Activated B cell treated with CpG ODN at 0.5 μM for 24 hours (primary cell): ENCODE results near the gene ZNF646. TPM values are rescaled to one million over a fixed set of nuclear protein-coding genes. Genes with fewer than 3 reads are reported as not detected.

Experiments used
- ATAC-seq: fragments of 200-7000 bp; cut with Tn5 transposase; one replicate; pipeline ENCODE4 v1.10.0; 2021; ENCODE audit warnings: low read depth, mild to moderate bottlenecking, moderate library complexity
- CTCF ChIA-PET: fragments of 350-600 bp; sonication (Branson Sonifier 250); formaldehyde crosslinking; loops from one replicate; lab custom pipeline; 2021; ENCODE audit warnings: antibody characterized with exemption; lab: Charles Lee
- POLR2A ChIA-PET: fragments of 350-600 bp; sonication (Branson Sonifier 250); formaldehyde crosslinking; loops from one replicate; lab custom pipeline; 2021; ENCODE audit warnings: antibody characterized with exemption; lab: Charles Lee
- DNase-seq: peaks from one replicate; pipeline ENCODE4 v3.0.0; 2022
- H3K27ac Mint-ChIP-seq: one replicate; pipeline ENCODE4 v1.8.0; 2020; ENCODE audit warnings: mixed read lengths
- H3K27me3 Mint-ChIP-seq: one replicate; pipeline ENCODE4 v1.8.0; 2021; ENCODE audit warnings: mixed read lengths
- H3K36me3 Mint-ChIP-seq: one replicate; pipeline ENCODE4 v1.8.0; 2021; ENCODE audit warnings: low read depth, mixed read lengths
- H3K4me1 Mint-ChIP-seq: one replicate; pipeline ENCODE4 v1.8.0; 2021; ENCODE audit warnings: mixed read lengths
- H3K4me3 Mint-ChIP-seq: one replicate; pipeline ENCODE4 v1.8.0; 2020; ENCODE audit warnings: mild to moderate bottlenecking, mixed read lengths
- H3K9me3 Mint-ChIP-seq: one replicate; pipeline ENCODE4 v1.8.0; 2020; ENCODE audit warnings: mixed read lengths
- CTCF ChIP-seq: fragments of 200-600 bp; IDR thresholded peaks from one replicate; pipeline ENCODE4 v1.8.0; 2022; ENCODE audit warnings: antibody characterized with exemption, mild to moderate bottlenecking
- intact Hi-C: fragments of 100-400 bp; cut with micrococcal nuclease; formaldehyde crosslinking; loops from one replicate; pipeline ENCODE4 v1.15.1; 2024
- total RNA-seq: library from RNA; stranded (reverse); gene quantifications from 2 replicates; pipeline ENCODE4 v1.2.3, GENCODE V29; 2022

Gene ZNF646
- total RNA-seq, 1 donor from 2014 or later, result 32.5 TPM

- Mint-ChIP-seq H3K9me3 (no peaks in the 10 kb centered on the region), H3K36me3 (peaks cover 61% of the 10 kb centered on the region), H3K4me1 (peaks cover 18% of the 10 kb centered on the region), H3K27ac (no peak overlapping the region), H3K27me3 (no peaks in the 10 kb centered on the region), H3K4me3 (no peak overlapping the region)
- ATAC-seq (no peak), DNase-seq (no peak)
- intact Hi-C loops, result no loop called here
- no peak for TF ChIP-seq CTCF
- POLR2A ChIA-PET, result interaction anchor here (0.7 to 4.0 kb wide), 3 partner anchors 17 to 936 kb away, joined by 3 to 98 read pairs (median 4); partner anchors contain the start of gene CORO1A
- CTCF ChIA-PET, result interaction anchor here (0.7 kb wide), 1 partner anchor 15 kb away, joined by 3 read pairs; the partner anchor contains the start of gene PRSS8
Observed at GRCh38 chr16:31120129-31120528, 45.9 kb downstream of the ZNF646 start.

- ChIA-PET POLR2A (no interaction called here), CTCF (no interaction called here)
- DNase-seq (no peak), ATAC-seq (no peak)
- Mint-ChIP-seq H3K27ac (no peak overlapping the region), H3K27me3 (no peaks in the 10 kb centered on the region), H3K9me3 (no peaks in the 10 kb centered on the region), H3K36me3 (peaks cover 78% of the 10 kb centered on the region), H3K4me1 (no peaks in the 10 kb centered on the region), H3K4me3 (no peak overlapping the region)
- no peak for TF ChIP-seq CTCF
- intact Hi-C loops, result no loop called here
Observed at GRCh38 chr16:31125844-31126243, 51.6 kb downstream of the ZNF646 start.

GRCh38 chr16:31127182-31127581, 53.0 kb downstream of the ZNF646 start:
- ATAC-seq (no peak), DNase-seq (no peak)
- ChIA-PET POLR2A (interaction anchor here (1.3 kb wide), 1 partner anchor 10 kb away, joined by 7 read pairs; the partner anchor contains the start of gene KAT8), CTCF (no interaction called here)
- H3K36me3 Mint-ChIP-seq, result peaks cover 79% of the 10 kb centered on the region
- H3K9me3 Mint-ChIP-seq, result no peaks in the 10 kb centered on the region
- no peaks in the 10 kb centered on the region for H3K27me3 Mint-ChIP-seq
- no peak overlapping the region for H3K27ac Mint-ChIP-seq
- no peak for TF ChIP-seq CTCF
- intact Hi-C loops, result no loop called here
- no peak overlapping the region for H3K4me3 Mint-ChIP-seq
- no peaks in the 10 kb centered on the region for H3K4me1 Mint-ChIP-seq

- Mint-ChIP-seq H3K27me3 (no peaks in the 10 kb centered on the region), H3K36me3 (peaks cover 82% of the 10 kb centered on the region), H3K4me1 (no peaks in the 10 kb centered on the region), H3K27ac (no peak overlapping the region), H3K9me3 (no peaks in the 10 kb centered on the region), H3K4me3 (no peak overlapping the region)
- intact Hi-C loops, result no loop called here
- CTCF ChIA-PET, result no interaction called here
- POLR2A ChIA-PET, result interaction anchor here (1.7 to 2.3 kb wide), 2 partner anchors 11 to 13 kb away, joined by 10 to 16 read pairs; partner anchors contain the start of gene KAT8
- DNase-seq (no peak), ATAC-seq (no peak)
- no peak for TF ChIP-seq CTCF
Observed at GRCh38 chr16:31128711-31129567, 54.7 kb downstream of the ZNF646 start.
